Liver (tissue), 9 donors: ENCODE results near the gene MRPL40. TPM values are rescaled to one million over a fixed set of nuclear protein-coding genes. Genes with fewer than 3 reads are reported as not detected.

Source experiments
- DNase-seq: peaks from one replicate; pipeline ENCODE4 v3.0.0-alpha.2; 2017; ENCODE audit warnings: low spot score
- H3K27ac ChIP-seq, 2 donors: one replicate each; pipeline ENCODE4 v1.7.0; 2013; ENCODE audit warnings: inconsistent platforms in 2 of 2, low read length in 2 of 2, control low read depth in 1 of 2, low read depth in 1 of 2, mild to moderate bottlenecking in 1 of 2
- H3K27me3 ChIP-seq, 4 donors: one replicate each; pipeline versions ENCODE4 v1.6.1 to v1.7.0; 2013; ENCODE audit warnings: low read length in 3 of 4, inconsistent platforms in 1 of 4, mild to moderate bottlenecking in 1 of 4, moderate library complexity in 1 of 4; ENCODE audit not compliant: control insufficient read depth in 4 of 4, insufficient read depth in 4 of 4
- H3K36me3 ChIP-seq, 4 donors: one replicate each; pipeline versions ENCODE4 v1.6.1 to v1.7.0; 2013; ENCODE audit warnings: low read length in 3 of 4, mild to moderate bottlenecking in 3 of 4, low read depth in 1 of 4, moderate library complexity in 1 of 4; ENCODE audit not compliant: control insufficient read depth in 4 of 4, insufficient read depth in 3 of 4
- H3K4me1 ChIP-seq, 4 donors: one replicate each; pipeline versions ENCODE4 v1.6.1 to v1.7.0; 2013; ENCODE audit warnings: low read length in 3 of 4, mild to moderate bottlenecking in 3 of 4, moderate library complexity in 1 of 4; ENCODE audit not compliant: control insufficient read depth in 4 of 4, insufficient read depth in 4 of 4
- H3K4me3 ChIP-seq, 3 donors: one replicate each; pipeline versions ENCODE4 v1.6.1 to v1.7.0; 2013; ENCODE audit warnings: low read length in 3 of 3, control low read depth in 1 of 3, low read depth in 1 of 3, mild to moderate bottlenecking in 1 of 3
- H3K9ac ChIP-seq, 2 donors: one replicate each; pipeline ENCODE4 v1.7.0; 2013; ENCODE audit warnings: low read length in 2 of 2, mild to moderate bottlenecking in 2 of 2, moderate library complexity in 2 of 2, control low read depth in 1 of 2, low read depth in 1 of 2
- H3K9me3 ChIP-seq, 4 donors: one replicate each; pipeline versions ENCODE4 v1.6.1 to v1.7.0; 2013; ENCODE audit warnings: low read length in 3 of 4; ENCODE audit not compliant: control insufficient read depth in 4 of 4
- EGR1 ChIP-seq, 2 donors: IDR thresholded peaks; 2 replicates each; pipeline ENCODE4 v1.6.1; 2016 to 2018; ENCODE audit warnings: antibody characterized with exemption in 2 of 2, low read depth in 2 of 2
- FOXA1 ChIP-seq: IDR thresholded peaks from 2 replicates; pipeline ENCODE4 v1.6.1; 2016; ENCODE audit warnings: antibody characterized with exemption
- FOXA2 ChIP-seq: IDR thresholded peaks from 2 replicates; pipeline ENCODE4 v1.6.1; 2016; ENCODE audit warnings: antibody characterized with exemption
- GABPA ChIP-seq, 2 donors: IDR thresholded peaks in 1 of 2; conservative IDR thresholded peaks in 1 of 2; 2 replicates each; pipeline ENCODE4 v1.6.1; 2016; ENCODE audit warnings: antibody characterized with exemption in 2 of 2, mild to moderate bottlenecking in 1 of 2, moderate library complexity in 1 of 2
- HNF4A ChIP-seq, 2 donors: conservative IDR thresholded peaks; 2 replicates each; pipeline ENCODE4 v1.6.1; 2016; ENCODE audit warnings: antibody characterized with exemption in 2 of 2, mild to moderate bottlenecking in 2 of 2
- HNF4G ChIP-seq: IDR thresholded peaks from 2 replicates; pipeline ENCODE4 v1.6.1; 2016; ENCODE audit warnings: antibody characterized with exemption
- JUND ChIP-seq, 2 donors: IDR thresholded peaks; 2 replicates each; pipeline ENCODE4 v1.6.1; 2016; ENCODE audit warnings: antibody characterized with exemption in 2 of 2
- NR2F2 ChIP-seq: IDR thresholded peaks from 2 replicates; pipeline ENCODE4 v1.6.1; 2016; ENCODE audit warnings: antibody characterized with exemption
- RAD21 ChIP-seq, 2 donors: IDR thresholded peaks; 2 replicates each; pipeline ENCODE4 v1.6.1; 2016; ENCODE audit warnings: antibody characterized with exemption in 2 of 2, mild to moderate bottlenecking in 2 of 2
- RXRA ChIP-seq, 2 donors: IDR thresholded peaks; 2 replicates each; pipeline ENCODE4 v1.6.1; 2017 to 2018; ENCODE audit warnings: antibody characterized with exemption in 2 of 2, mild to moderate bottlenecking in 1 of 2
- SP1 ChIP-seq: IDR thresholded peaks from 2 replicates; pipeline ENCODE4 v1.6.1; 2018; ENCODE audit warnings: antibody characterized with exemption, mild to moderate bottlenecking
- TAF1 ChIP-seq: conservative IDR thresholded peaks from 2 replicates; pipeline ENCODE4 v1.6.1; 2016; ENCODE audit warnings: antibody characterized with exemption, mild to moderate bottlenecking
- YY1 ChIP-seq: IDR thresholded peaks from 2 replicates; pipeline ENCODE4 v1.6.1; 2016; ENCODE audit warnings: antibody characterized with exemption, mild to moderate bottlenecking
- WGBS: extraction: QIAGEN DNeasy Blood & Tissue Kit; methylation state at CpG from one replicate; pipeline ENCODE4 v1.1.7; 2013; 5-methylcytosine and 5-hydroxymethylcytosine counted together
- polyA plus RNA-seq, 2 donors: library from polyadenylated mRNA; stranded (reverse) in 1 of 2; unstranded in 1 of 2; fragments of 200-250 nt in 1 of 2; fragments of >200 nt in 1 of 2; fragmentation: Nextera tagmentation in 1 of 2; extraction: Ambion mirVana in 1 of 2; gene quantifications; one replicate each; pipeline versions ENCODE4 v1.2.1 to v1.2.3, GENCODE V29; 2013 to 2015
- total RNA-seq, 2 donors: library from RNA; depleted of rRNA; stranded (reverse); fragments of >200 nt; gene quantifications; one replicate each; pipeline ENCODE4 v1.2.3, GENCODE V29; 2014
- TF ChIP-seq, protein P1 (sequence below): IDR thresholded peaks from 2 replicates; pipeline ENCODE4 v1.6.1; 2016; ENCODE audit warnings: antibody characterized with exemption
- TF ChIP-seq, protein P2 (sequence below): IDR thresholded peaks from 2 replicates; pipeline ENCODE4 v1.6.1; 2016; ENCODE audit warnings: antibody characterized with exemption
- TF ChIP-seq, protein P3 (sequence below): IDR thresholded peaks from 2 replicates; pipeline ENCODE4 v1.6.1; 2016; ENCODE audit warnings: antibody characterized with exemption
- TF ChIP-seq, protein P4 (sequence below): IDR thresholded peaks from 2 replicates; pipeline ENCODE4 v1.6.1; 2016; ENCODE audit warnings: antibody characterized with exemption, mild to moderate bottlenecking
- TF ChIP-seq, protein P5 (sequence below): fragments of 150-350 bp; IDR thresholded peaks from 2 replicates; pipeline ENCODE4 v1.5.1; 2017; ENCODE audit warnings: improper control_type of control experiment, low read depth, low read length; ENCODE audit not compliant: missing input control
- donor health status: healthy.
- donor health status: healthy.
- donor health status: healthy.
- donor health status: healthy.
- donor health status: healthy.

The MRPL40 gene
- total and polyA plus RNA-seq, 4 donors = 11.3 to 52.0 (median 27.7) TPM

DNA sequence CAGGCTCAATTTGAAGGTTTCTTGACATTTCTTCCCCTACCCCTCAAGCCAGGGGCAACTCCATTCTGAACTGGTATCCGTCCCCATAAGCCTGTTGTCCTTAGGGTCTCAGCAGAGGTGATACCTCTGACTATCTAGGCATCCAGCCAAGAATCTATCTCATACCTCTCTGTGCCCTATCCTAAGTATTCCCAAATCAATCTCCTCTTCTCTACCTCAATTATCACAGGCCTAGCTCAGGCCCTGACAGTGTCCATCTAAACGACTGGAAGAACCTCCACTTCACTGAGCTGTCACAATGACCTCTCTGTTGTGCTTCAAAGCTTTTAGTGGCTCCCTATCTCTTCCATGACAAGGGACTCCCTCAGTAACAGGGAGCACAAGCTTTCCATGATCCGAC is 27.7 kb upstream of the MRPL40 start:
- WGBS = 95% methylated on average over 3 of the region's 3 CpGs
- TF ChIP-seq TAF1 (no peak), YY1 (no peak), JUND (IDR thresholded peaks at IDR 0.05) (no peak), NR2F2 (no peak), EGR1 (IDR thresholded peaks at IDR 0.05; ENCODE audit: low read depth in 2 of 2) (no peak), SP1 (no peak), RXRA (IDR thresholded peaks at IDR 0.05) (no peak), HNF4A (conservative IDR thresholded peaks at IDR 0.05) (no peak), HNF4G (no peak), RAD21 (IDR thresholded peaks at IDR 0.05) (no peak), FOXA2 (no peak), GABPA (IDR thresholded peaks at IDR 0.05 in 1 of 2, conservative IDR thresholded peaks at IDR 0.05 in 1 of 2) (no peak), FOXA1 (no peak)
- TF ChIP-seq, protein P1, sequence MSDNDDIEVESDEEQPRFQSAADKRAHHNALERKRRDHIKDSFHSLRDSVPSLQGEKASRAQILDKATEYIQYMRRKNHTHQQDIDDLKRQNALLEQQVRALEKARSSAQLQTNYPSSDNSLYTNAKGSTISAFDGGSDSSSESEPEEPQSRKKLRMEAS = no peak
- TF ChIP-seq, protein P2, sequence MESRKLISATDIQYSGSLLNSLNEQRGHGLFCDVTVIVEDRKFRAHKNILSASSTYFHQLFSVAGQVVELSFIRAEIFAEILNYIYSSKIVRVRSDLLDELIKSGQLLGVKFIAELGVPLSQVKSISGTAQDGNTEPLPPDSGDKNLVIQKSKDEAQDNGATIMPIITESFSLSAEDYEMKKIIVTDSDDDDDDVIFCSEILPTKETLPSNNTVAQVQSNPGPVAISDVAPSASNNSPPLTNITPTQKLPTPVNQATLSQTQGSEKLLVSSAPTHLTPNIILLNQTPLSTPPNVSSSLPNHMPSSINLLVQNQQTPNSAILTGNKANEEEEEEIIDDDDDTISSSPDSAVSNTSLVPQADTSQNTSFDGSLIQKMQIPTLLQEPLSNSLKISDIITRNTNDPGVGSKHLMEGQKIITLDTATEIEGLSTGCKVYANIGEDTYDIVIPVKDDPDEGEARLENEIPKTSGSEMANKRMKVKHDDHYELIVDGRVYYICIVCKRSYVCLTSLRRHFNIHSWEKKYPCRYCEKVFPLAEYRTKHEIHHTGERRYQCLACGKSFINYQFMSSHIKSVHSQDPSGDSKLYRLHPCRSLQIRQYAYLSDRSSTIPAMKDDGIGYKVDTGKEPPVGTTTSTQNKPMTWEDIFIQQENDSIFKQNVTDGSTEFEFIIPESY = no peak
- TF ChIP-seq, protein P3, sequence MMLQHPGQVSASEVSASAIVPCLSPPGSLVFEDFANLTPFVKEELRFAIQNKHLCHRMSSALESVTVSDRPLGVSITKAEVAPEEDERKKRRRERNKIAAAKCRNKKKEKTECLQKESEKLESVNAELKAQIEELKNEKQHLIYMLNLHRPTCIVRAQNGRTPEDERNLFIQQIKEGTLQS = no peak
- TF ChIP-seq, protein P4, sequence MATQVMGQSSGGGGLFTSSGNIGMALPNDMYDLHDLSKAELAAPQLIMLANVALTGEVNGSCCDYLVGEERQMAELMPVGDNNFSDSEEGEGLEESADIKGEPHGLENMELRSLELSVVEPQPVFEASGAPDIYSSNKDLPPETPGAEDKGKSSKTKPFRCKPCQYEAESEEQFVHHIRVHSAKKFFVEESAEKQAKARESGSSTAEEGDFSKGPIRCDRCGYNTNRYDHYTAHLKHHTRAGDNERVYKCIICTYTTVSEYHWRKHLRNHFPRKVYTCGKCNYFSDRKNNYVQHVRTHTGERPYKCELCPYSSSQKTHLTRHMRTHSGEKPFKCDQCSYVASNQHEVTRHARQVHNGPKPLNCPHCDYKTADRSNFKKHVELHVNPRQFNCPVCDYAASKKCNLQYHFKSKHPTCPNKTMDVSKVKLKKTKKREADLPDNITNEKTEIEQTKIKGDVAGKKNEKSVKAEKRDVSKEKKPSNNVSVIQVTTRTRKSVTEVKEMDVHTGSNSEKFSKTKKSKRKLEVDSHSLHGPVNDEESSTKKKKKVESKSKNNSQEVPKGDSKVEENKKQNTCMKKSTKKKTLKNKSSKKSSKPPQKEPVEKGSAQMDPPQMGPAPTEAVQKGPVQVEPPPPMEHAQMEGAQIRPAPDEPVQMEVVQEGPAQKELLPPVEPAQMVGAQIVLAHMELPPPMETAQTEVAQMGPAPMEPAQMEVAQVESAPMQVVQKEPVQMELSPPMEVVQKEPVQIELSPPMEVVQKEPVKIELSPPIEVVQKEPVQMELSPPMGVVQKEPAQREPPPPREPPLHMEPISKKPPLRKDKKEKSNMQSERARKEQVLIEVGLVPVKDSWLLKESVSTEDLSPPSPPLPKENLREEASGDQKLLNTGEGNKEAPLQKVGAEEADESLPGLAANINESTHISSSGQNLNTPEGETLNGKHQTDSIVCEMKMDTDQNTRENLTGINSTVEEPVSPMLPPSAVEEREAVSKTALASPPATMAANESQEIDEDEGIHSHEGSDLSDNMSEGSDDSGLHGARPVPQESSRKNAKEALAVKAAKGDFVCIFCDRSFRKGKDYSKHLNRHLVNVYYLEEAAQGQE = no peak
- TF ChIP-seq, protein P5, sequence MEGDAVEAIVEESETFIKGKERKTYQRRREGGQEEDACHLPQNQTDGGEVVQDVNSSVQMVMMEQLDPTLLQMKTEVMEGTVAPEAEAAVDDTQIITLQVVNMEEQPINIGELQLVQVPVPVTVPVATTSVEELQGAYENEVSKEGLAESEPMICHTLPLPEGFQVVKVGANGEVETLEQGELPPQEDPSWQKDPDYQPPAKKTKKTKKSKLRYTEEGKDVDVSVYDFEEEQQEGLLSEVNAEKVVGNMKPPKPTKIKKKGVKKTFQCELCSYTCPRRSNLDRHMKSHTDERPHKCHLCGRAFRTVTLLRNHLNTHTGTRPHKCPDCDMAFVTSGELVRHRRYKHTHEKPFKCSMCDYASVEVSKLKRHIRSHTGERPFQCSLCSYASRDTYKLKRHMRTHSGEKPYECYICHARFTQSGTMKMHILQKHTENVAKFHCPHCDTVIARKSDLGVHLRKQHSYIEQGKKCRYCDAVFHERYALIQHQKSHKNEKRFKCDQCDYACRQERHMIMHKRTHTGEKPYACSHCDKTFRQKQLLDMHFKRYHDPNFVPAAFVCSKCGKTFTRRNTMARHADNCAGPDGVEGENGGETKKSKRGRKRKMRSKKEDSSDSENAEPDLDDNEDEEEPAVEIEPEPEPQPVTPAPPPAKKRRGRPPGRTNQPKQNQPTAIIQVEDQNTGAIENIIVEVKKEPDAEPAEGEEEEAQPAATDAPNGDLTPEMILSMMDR = no peak
- H3K9ac ChIP-seq = no peak overlapping the region
- no peaks in the 10 kb centered on the region for H3K27me3 ChIP-seq
- peaks cover 6 to 61% (median 41%) of the 10 kb centered on the region in 4 donors for H3K36me3 ChIP-seq
- peaks cover 0 to 10% (median 6%) of the 10 kb centered on the region in 4 donors for H3K4me1 ChIP-seq
- no peak overlapping the region for H3K27ac ChIP-seq
- DNase-seq = no peak
- no peaks in the 10 kb centered on the region for H3K9me3 ChIP-seq
- H3K4me3 ChIP-seq = no peak overlapping the region
